ENCODE data around the gene CSRP3. TPM values are rescaled to one million over a fixed set of nuclear protein-coding genes. Genes with fewer than 3 reads are reported as not detected.

CSRP3 gene
- total and polyA plus RNA-seq, 9 of the 15 experiments (the other 6 are each of a cell fraction or from before 2014, with no cell fraction given): 0.14 TPM; not detected in 8

DNA sequence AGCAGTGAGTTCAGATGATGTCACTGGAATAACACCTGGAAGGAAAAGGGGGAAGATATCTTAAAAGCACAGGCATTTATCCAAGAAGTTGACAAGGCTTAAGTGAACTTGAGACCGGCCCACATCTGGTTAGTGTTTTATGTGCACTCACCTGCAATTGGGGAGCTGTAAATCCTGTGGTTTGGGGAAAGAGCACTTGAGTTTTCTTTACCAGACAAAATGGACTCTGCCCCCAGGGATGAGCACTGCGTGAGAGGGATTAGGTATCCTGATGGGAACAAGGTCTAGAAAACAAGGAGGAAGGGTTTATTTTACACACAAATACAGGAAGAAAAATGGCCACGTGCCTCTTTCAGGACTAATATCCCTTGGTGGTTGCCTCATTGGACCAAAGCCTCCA, 23.8 kb upstream of the CSRP3 start (continued):
- TF ChIP-seq, protein P1, sequence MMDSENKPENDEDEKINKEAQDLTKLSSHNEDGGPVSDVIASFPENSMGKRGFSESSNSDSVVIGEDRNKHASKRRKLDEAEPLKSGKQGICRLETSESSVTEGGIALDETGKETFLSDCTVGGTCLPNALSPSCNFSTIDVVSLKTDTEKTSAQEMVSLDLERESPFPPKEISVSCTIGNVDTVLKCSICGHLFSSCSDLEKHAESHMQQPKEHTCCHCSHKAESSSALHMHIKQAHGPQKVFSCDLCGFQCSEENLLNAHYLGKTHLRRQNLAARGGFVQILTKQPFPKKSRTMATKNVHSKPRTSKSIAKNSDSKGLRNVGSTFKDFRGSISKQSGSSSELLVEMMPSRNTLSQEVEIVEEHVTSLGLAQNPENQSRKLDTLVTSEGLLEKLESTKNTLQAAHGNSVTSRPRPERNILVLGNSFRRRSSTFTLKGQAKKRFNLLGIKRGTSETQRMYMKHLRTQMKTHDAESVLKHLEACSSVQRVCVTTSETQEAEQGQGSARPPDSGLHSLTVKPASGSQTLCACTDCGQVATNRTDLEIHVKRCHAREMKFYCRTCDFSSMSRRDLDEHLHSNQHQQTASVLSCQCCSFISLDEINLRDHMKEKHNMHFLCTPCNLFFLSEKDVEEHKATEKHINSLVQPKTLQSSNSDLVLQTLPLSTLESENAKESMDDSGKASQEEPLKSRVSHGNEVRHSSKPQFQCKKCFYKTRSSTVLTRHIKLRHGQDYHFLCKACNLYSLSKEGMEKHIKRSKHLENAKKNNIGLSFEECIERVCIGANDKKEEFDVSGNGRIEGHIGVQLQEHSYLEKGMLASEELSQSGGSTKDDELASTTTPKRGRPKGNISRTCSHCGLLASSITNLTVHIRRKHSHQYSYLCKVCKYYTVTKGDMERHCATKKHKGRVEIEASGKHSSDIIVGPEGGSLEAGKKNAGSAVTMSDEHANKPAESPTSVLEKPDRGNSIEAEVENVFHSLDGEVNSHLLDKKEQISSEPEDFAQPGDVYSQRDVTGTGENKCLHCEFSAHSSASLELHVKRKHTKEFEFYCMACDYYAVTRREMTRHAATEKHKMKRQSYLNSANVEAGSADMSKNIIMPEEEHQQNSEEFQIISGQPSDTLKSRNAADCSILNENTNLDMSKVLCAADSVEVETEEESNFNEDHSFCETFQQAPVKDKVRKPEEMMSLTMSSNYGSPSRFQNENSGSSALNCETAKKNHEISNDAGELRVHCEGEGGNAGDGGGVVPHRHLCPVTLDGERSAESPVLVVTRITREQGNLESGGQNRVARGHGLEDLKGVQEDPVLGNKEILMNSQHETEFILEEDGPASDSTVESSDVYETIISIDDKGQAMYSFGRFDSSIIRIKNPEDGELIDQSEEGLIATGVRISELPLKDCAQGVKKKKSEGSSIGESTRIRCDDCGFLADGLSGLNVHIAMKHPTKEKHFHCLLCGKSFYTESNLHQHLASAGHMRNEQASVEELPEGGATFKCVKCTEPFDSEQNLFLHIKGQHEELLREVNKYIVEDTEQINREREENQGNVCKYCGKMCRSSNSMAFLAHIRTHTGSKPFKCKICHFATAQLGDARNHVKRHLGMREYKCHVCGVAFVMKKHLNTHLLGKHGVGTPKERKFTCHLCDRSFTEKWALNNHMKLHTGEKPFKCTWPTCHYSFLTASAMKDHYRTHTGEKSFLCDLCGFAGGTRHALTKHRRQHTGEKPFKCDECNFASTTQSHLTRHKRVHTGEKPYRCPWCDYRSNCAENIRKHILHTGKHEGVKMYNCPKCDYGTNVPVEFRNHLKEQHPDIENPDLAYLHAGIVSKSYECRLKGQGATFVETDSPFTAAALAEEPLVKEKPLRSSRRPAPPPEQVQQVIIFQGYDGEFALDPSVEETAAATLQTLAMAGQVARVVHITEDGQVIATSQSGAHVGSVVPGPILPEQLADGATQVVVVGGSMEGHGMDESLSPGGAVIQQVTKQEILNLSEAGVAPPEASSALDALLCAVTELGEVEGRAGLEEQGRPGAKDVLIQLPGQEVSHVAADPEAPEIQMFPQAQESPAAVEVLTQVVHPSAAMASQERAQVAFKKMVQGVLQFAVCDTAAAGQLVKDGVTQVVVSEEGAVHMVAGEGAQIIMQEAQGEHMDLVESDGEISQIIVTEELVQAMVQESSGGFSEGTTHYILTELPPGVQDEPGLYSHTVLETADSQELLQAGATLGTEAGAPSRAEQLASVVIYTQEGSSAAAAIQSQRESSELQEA (IDR thresholded peaks at IDR 0.05; ENCODE audit: low read depth): no peak
- no peak for TF ChIP-seq ZFP1 (CRISPR knock-in tag; IDR thresholded peaks at IDR 0.05)

DNA sequence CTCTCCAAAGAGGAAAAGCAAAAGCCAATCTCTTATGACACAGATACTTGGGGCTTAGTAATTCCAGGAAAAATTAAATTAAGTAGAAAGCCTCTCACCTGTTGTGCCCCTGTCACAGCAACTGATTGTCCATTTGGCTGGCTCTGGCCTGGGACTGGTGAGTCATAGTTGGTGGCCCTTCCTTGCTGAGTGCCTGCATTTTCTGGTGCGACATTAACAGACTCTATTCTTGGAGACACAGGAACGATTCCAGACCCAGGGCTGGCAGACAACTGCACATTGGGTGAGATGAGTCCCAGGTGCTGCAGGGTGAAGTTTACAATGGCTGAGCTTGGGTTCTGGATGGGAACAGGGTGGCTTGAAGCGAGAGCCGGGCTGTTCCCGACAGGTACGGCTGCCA, 23.3 kb upstream of the CSRP3 start:
- CTCF ChIA-PET (ENCODE audit: low intra/inter-chr PET ratio): no interaction called here
- no TSS peak for BruUV-seq (replicated peaks)
- Histone ChIP-seq H2AFZ (ENCODE audit: low read depth, low read length) (no peak overlapping the region), H3K79me2 (ENCODE audit: control insufficient read depth, insufficient read depth, low read length) (no peaks in the 10 kb centered on the region), H3K9me3 (replicated peaks; ENCODE audit: control insufficient read depth, insufficient read depth, low read depth, low read length) (no peaks in the 10 kb centered on the region), H3K4me2 (ENCODE audit: insufficient read depth, low read length) (no peak overlapping the region), H4K20me1 (replicated peaks; ENCODE audit: control insufficient read depth, insufficient read depth, low read length) (no peaks in the 10 kb centered on the region), H3K9ac (ENCODE audit: insufficient read depth in 1 of 2, low read depth in 2 of 2, low read length in 2 of 2) (no peak overlapping the region), H3K36me3 (ENCODE audit: control insufficient read depth, insufficient read depth, low read length) (peaks cover 66% of the 10 kb centered on the region; the same call in 2 of the 3 replicates), H3K4me3 (no peak overlapping the region), H3K9me1 (ENCODE audit: control insufficient read depth, insufficient read depth, low read length) (no peaks in the 10 kb centered on the region), H3K4me1 (replicated peaks in 1 of 2; ENCODE audit: control insufficient read depth in 2 of 2, insufficient read depth in 2 of 2, low read length in 2 of 2) (no peaks in the 10 kb centered on the region), H3K27me3 (ENCODE audit: control insufficient read depth in 2 of 2, insufficient read depth in 2 of 2, low read length in 2 of 2) (no peaks in the 10 kb centered on the region), H3K27ac (ENCODE audit: extremely low read depth, low read depth, low read length) (no peak overlapping the region)
- no peak for TF ChIP-seq POLR2A (conservative IDR thresholded peaks at IDR 0.05)
- TF ChIP-seq FOS (IDR thresholded peaks at IDR 0.05; ENCODE audit: extremely low read depth, insufficient read length): no peak
- TF ChIP-seq ZNF253 (CRISPR knock-in tag; conservative IDR thresholded peaks at IDR 0.05): no peak
- no peak for FAIRE-seq
- DNase-seq (ENCODE audit: extremely low read depth in 1 of 4, low spot score in 3 of 4): no peak
- no peak for ATAC-seq
- WGBS (ENCODE audit: insufficient coverage, low coverage, missing lambda C conversion rate): 97% methylated on average over 6 of the region's 6 CpGs
- POLR2A ChIA-PET: interaction anchor here (1.5 to 2.1 kb wide), 2 partner anchors 9 to 13 kb away, joined by 5 to 7 read pairs; no protein-coding TSS in a partner anchor
- in situ Hi-C loops (cut with MboI) (no loop called here), intact Hi-C loops (cut with micrococcal nuclease) (no loop called here)
